Panc1 (cell line): Measurements from ENCODE around the gene CRYGN. TPM values are rescaled to one million over a fixed set of nuclear protein-coding genes. Genes with fewer than 3 reads are reported as not detected.

Experiments used
- ATAC-seq: fragments of 200-7000 bp; cut with Tn5 transposase; 2 replicates; pipeline ENCODE4 v1.9.1; 2020; ENCODE audit warnings: mild to moderate bottlenecking, moderate library complexity
- BruUV-seq: library from RNA; stranded (reverse); fragments of 400-500 nt; replicated peaks from 2 replicates; lab custom pipeline; 2021; lab: Mats Ljungman, UMichigan
- CTCF ChIA-PET: fragments of 300-600 bp; sonication (Branson Sonifier 250); formaldehyde crosslinking; loops from one replicate; lab custom pipeline; 2022; ENCODE audit warnings: antibody characterized with exemption; lab: Charles Lee
- POLR2A ChIA-PET: fragments of 300-600 bp; sonication (Branson Sonifier 250); formaldehyde crosslinking; loops from one replicate; lab custom pipeline; 2022; ENCODE audit warnings: antibody characterized with exemption; lab: Charles Lee
- DNase-seq: peaks from one replicate; pipeline ENCODE4 v3.0.0-alpha.2; 2010; ENCODE audit warnings: low read depth, low spot score
- H3K27ac ChIP-seq: 2 replicates; pipeline ENCODE4 v1.5.1; 2011; ENCODE audit warnings: mild to moderate bottlenecking, low read length, inconsistent platforms
- H3K27me3 ChIP-seq: fragments of 200-500 bp; sonication (Bioruptor generic); 2 replicates; pipeline ENCODE4 v1.6.0; 2014; ENCODE audit warnings: low read length, inconsistent platforms; ENCODE audit not compliant: control insufficient read depth, insufficient read depth
- H3K36me3 ChIP-seq: fragments of 200-500 bp; sonication (Bioruptor generic); 2 replicates; pipeline ENCODE4 v1.5.1; 2014; ENCODE audit warnings: inconsistent platforms, mild to moderate bottlenecking, low read length, moderate library complexity; ENCODE audit not compliant: control insufficient read depth, insufficient read depth
- H3K4me1 ChIP-seq: 2 replicates; pipeline ENCODE4 v1.5.1; 2011; ENCODE audit warnings: inconsistent platforms, mild to moderate bottlenecking, low read length, moderate library complexity; ENCODE audit not compliant: control insufficient read depth, insufficient read depth
- H3K4me3 ChIP-seq, 2 experiments: 2 replicates each; pipeline ENCODE4 v1.5.1; 2011 to 2012; ENCODE audit warnings: low read depth in 2 of 2, low read length in 2 of 2, mild to moderate bottlenecking in 2 of 2, inconsistent platforms in 1 of 2, moderate library complexity in 1 of 2
- H3K9me3 ChIP-seq: fragments of 200-500 bp; sonication (Bioruptor generic); 2 replicates; pipeline ENCODE4 v1.5.1; 2014; ENCODE audit warnings: low read depth, mild to moderate bottlenecking, inconsistent platforms, low read length, moderate library complexity; ENCODE audit not compliant: control insufficient read depth, insufficient read depth
- POLR2AphosphoS5 ChIP-seq: IDR thresholded peaks from 2 replicates; pipeline ENCODE4 v1.6.1; 2012; ENCODE audit warnings: mild to moderate bottlenecking, low read depth, low read length, moderate library complexity
- REST ChIP-seq, 2 experiments: IDR thresholded peaks; 2 replicates each; pipeline ENCODE4 v1.6.1; 2011 to 2012; ENCODE audit warnings: low read depth in 2 of 2, control low read depth in 1 of 2, low read length in 1 of 2, mild to moderate bottlenecking in 1 of 2, moderate library complexity in 1 of 2; ENCODE audit not compliant: insufficient read depth in 1 of 2
- SIN3A ChIP-seq: IDR thresholded peaks from 2 replicates; pipeline ENCODE4 v1.6.1; 2012; ENCODE audit warnings: low read depth, mild to moderate bottlenecking, low read length, moderate library complexity, borderline replicate concordance; ENCODE audit not compliant: insufficient read depth
- TCF7L2 ChIP-seq: IDR thresholded peaks from 2 replicates; pipeline ENCODE4 v1.6.1; 2011; ENCODE audit warnings: mild to moderate bottlenecking, low read depth, low read length, inconsistent platforms
- in situ Hi-C: cut with HindIII; loops from 2 replicates; pipeline ENCODE4 v1.10.0; 2016; ENCODE audit warnings: low sequenced_read_pairs, low pct_unique_long_range_greater_than_20kb
- intact Hi-C: fragments of 100-400 bp; cut with micrococcal nuclease; formaldehyde crosslinking; loops from one replicate; pipeline ENCODE4 v1.10.0; 2022; ENCODE audit not compliant: unreplicated experiment
- total RNA-seq: library from RNA; stranded (reverse); gene quantifications from one replicate; pipeline ENCODE4 v1.2.1, GENCODE V29; 2021; ENCODE audit not compliant: unreplicated experiment
- TF ChIP-seq, protein P1 (sequence below): fragments of 450-650 bp; IDR thresholded peaks from 2 replicates; pipeline ENCODE4 v1.5.1; 2017; ENCODE audit warnings: mild to moderate bottlenecking

The CRYGN gene
- total RNA-seq, 1 experiment from 2014 or later: 0.74 TPM

DNA sequence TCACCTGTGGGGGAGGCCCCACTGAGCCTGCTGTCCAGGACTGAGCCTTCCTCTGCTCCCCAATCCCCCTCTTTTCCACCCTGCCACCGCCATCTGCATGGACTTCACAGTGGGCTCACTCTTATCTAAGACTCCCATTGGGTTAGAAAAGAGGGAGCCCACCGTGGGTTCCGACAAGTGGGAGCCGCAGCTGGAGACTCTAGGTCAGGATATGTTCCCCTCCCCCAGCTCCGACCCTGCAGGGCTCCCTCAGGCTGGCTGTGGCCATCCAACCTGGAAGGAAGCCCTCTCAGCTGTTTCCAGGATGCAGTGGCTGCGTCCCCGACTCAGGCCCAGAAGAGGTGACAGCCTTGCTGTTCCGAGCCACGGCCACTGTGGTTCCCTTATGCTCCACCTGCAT is 34.9 kb downstream of the CRYGN start:
- Histone ChIP-seq H3K36me3 (no peaks in the 10 kb centered on the region), H3K4me1 (peaks cover 12% of the 10 kb centered on the region), H3K9me3 (no peaks in the 10 kb centered on the region), H3K27ac (no peak overlapping the region), H3K4me3 (no peak overlapping the region), H3K27me3 (no peaks in the 10 kb centered on the region)
- ChIA-PET CTCF (no interaction called here), POLR2A (no interaction called here)
- no peak for TF ChIP-seq TCF7L2
- TF ChIP-seq, protein P1, sequence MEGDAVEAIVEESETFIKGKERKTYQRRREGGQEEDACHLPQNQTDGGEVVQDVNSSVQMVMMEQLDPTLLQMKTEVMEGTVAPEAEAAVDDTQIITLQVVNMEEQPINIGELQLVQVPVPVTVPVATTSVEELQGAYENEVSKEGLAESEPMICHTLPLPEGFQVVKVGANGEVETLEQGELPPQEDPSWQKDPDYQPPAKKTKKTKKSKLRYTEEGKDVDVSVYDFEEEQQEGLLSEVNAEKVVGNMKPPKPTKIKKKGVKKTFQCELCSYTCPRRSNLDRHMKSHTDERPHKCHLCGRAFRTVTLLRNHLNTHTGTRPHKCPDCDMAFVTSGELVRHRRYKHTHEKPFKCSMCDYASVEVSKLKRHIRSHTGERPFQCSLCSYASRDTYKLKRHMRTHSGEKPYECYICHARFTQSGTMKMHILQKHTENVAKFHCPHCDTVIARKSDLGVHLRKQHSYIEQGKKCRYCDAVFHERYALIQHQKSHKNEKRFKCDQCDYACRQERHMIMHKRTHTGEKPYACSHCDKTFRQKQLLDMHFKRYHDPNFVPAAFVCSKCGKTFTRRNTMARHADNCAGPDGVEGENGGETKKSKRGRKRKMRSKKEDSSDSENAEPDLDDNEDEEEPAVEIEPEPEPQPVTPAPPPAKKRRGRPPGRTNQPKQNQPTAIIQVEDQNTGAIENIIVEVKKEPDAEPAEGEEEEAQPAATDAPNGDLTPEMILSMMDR: no peak
- no peak for TF ChIP-seq SIN3A
- no peak for TF ChIP-seq POLR2AphosphoS5
- no peak for TF ChIP-seq REST (IDR thresholded peaks at IDR 0.05; ENCODE audit: insufficient read depth in 1 of 2, low read depth in 2 of 2, low read length in 1 of 2)
- in situ Hi-C loops: no loop called here
- intact Hi-C loops: no loop called here
- DNase-seq (no peak), ATAC-seq (no peak)
- no TSS peak for BruUV-seq

DNA sequence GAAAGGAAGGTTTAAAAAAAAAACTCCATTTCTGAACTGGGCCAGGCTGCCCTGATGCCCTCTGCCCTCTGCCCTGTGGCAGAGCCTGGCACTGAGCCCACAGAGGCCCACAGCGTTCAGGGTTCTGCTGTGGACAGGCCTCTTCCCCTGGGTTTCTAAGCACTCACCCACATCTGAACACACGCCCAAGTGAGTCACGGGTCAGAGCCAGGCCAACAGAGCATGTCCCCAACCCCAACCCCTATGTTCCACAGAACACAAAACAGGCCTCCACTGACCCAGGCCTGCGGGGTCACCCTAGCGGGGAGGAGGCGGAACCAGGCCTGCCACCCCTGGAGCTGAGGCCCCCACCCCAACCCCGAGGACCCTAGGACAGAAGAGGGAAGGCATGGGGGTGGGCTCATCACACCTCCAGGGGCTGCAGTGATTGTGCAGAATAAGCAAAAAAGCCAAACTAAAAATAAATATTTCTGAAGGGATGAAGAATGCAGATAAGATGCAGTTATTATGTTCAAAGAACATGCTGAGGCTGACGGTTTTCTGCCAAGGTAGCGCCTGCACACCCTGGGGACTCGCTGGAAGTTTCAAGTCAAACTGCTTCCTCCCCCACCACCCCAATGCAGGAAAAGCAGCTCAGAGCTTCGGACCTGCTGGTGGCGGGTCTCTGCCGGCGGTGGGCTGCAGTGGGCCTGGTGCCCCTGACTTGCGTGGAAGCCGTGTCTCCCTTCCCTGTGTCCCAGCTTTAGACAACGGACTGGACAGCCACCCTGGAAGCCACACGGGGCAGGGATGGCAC is 35.5 kb downstream of the CRYGN start:
- no peak overlapping the region for H3K4me3 ChIP-seq
- 0 out of 2 replicates have a peak overlapping the region, but pooled peaks have one; percentile 23 for H3K27ac ChIP-seq
- ChIA-PET CTCF (no interaction called here), POLR2A (no interaction called here)
- no TSS peak for BruUV-seq
- DNase-seq: no peak
- H3K4me1 ChIP-seq: peaks cover 12% of the 10 kb centered on the region
- no peak for ATAC-seq
- TF ChIP-seq, protein P1: no peak
- no peak for TF ChIP-seq POLR2AphosphoS5
- TF ChIP-seq TCF7L2: no peak
- in situ Hi-C loops (no loop called here), intact Hi-C loops (no loop called here)
- no peaks in the 10 kb centered on the region for H3K36me3 ChIP-seq
- no peaks in the 10 kb centered on the region for H3K27me3 ChIP-seq
- no peaks in the 10 kb centered on the region for H3K9me3 ChIP-seq
